Embryonic facial prominence (tissue), 1 donor: ENCODE measurements around the gene ITGA3.
"Not testable (repeated sequence)": the region's sequence is repeated elsewhere in the genome, so short reads cannot be mapped to it uniquely, and the experiment has no call there.

Experiments used
- DNase-seq: peaks from one replicate; pipeline ENCODE4 v3.0.0-alpha.2; 2016; ENCODE audit errors: extremely low spot score

The ITGA3 gene

DNA sequence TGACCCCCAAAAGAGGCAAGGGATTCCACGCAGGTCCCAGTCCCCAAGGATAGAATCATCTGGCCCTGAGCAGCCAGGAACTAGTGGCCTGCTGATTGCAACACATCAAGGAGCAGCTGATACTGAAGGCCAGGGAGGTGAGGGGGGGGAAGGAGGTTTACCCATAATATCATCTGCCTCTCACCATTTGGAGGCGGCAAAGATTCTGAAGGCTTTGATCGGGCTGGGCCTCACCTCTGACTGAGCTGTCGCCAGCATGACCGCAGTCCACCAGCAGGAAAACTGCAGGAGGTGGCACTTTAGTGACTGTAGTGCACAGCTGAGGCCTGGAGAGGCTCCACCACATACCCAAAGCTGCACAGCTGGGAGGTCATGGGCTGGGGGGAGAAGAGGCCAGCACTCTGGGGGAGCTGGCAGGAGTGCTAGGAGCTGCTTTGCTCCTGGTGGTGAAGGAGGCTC lies 20.5 kb upstream of the ITGA3 start:
- no peak for DNase-seq

DNA sequence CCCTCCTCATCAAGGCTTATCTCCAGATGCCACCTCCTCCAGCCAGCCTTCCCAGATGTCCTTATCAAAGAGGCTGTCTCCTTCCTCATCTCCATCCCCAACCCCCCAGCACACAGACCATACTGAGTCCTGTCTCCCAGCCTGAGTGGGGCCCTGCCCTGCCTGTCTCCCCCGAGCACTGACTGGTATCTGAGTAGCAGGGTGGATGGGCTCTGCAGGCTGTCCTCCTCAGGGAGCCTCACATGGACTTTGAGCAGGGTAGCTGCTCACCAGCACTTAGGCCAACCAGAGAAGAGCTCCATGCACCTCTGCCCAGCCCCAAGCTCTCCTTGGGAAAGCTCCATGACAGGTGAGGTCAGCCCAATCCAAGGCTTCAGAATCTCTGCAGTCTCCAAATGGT lies 20.0 kb upstream of the ITGA3 start:
- DNase-seq = no peak

DNA sequence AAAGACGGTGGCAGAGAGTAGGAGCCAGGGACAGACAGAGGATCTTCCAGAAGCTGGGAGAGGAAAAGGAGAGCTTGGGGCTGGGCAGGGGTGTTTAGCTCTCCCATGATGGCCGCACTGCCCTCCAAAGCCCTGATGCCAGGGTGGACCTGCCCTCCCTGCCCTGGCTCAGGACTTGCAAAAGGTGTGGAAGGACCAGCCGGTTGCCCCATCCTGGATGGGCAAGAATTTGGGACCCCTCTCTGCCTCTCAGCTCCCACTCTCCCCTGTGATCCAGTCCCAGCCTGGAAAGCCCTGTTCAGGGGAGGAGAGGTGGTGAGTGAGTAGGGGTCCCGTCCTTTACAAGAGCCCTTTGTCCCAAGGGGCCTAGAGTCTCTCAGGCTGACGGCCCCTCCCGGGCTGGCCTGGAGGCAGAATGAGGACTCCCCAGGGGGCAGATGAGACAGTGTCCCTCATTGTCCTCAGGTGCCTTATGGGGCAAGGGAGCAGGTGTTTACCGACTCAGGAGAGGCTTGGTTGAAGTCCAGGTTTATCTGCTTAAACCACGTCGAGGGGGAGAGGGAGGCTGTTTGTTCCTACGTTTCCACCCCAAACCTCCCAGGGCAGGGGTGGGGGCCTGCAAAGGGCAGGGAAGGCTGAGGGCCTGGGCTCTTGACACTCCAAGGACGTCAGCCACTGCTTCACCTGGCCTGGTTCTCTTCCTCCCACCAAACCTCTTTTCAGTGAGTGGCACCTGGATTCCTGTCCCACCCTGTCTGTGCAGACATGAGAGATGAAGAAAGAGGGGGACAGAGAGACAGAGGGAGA lies 19.3 kb upstream of the ITGA3 start:
- DNase-seq = no peak

DNA sequence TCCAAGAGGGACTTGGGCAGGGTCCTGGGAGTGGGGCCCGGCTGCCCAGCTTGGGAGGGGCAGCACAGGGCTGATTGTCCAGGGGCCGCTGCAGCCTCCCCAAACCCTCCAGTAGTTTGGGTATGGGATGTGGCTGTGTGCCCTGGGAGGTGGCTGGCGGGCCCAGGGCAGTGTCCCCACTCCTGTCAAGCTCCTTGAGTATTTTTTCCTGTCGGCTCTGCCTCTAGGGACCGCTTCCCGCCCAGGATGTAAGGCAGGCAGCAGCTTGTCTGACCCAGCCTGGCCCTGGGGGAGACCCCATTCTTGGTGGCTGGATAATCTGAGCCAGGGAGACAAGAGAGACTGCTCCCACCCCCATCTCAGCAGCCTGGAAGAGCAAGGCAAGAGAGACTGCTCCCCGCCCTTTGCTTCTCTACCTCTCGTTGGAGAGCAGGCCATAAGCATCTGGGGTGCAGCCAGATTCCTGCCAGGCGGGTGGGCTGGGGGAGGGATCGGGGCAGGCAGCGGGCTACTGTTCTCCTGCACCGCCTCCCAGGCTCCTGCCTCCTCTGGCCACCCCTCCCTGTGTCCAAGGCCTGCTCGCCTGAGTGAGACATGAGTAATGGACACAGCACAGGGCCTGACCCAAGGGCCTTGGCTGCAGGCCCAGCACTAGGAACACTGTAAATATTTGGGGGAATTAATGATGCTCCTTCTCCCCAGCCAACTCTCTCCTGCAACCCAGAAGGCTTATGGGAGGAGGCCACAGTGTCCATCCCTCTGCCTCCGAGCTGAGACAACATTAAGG lies 18.4 kb upstream of the ITGA3 start:
- no peak for DNase-seq

DNA sequence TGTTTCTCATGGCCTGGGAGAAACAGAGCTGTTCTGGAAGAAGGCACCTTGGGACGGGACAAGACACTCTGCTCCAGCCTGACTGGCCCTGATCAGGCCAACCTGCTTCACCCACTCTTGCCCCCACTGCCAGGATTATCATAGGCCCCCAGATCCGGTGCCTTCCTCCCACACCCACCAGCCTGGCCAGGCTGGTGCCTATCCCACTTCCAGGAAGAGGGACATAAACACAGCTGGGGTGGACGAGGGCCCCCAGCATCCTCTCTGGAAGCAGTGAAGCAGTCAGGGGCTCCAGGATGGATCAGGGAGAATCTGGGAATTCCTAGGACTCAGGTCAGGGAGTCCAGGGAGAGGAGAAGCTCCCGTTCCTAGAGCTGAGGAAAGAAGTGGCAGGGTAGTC lies 16.9 kb upstream of the ITGA3 start:
- DNase-seq = no peak

DNA sequence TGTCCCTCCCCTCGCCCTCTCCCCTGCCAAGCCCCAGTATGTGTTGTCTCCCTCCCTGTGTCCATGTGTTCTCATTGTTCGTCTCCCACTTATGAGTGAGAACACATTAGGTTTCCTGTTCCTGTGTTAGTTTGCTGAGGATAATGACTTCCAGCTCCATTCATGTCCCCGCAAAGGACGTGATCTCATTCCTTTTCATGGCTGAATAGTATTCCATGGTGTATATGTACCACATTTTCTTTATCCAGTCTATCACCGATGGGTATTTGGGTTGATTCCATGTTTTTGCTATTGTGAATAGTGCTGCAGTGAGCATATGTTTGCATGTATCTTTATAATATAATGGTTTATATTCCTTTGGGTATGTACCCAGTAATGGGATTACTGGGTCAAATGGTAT lies 15.4 kb upstream of the ITGA3 start:
- DNase-seq = not testable (repeated sequence)

DNA sequence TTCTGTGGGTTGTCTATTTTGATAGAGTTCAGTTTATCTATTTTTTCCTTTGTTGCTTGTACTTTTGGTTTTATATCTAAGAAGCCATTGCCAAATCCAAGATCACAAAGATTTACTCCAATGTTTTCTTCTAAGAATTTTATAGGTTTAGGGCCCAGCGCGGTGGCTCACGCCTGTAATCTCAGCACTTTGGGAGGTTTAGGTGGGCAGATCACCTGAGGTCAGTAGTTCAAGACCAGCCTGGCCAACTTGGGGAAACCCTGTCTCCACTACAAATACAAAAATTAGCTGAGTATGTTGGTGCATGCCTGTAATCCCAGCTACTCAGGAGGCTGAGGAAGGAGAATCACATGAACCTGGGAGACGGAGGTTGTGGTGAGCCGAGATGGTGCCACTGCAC lies 13.7 kb upstream of the ITGA3 start:
- DNase-seq = no peak

DNA sequence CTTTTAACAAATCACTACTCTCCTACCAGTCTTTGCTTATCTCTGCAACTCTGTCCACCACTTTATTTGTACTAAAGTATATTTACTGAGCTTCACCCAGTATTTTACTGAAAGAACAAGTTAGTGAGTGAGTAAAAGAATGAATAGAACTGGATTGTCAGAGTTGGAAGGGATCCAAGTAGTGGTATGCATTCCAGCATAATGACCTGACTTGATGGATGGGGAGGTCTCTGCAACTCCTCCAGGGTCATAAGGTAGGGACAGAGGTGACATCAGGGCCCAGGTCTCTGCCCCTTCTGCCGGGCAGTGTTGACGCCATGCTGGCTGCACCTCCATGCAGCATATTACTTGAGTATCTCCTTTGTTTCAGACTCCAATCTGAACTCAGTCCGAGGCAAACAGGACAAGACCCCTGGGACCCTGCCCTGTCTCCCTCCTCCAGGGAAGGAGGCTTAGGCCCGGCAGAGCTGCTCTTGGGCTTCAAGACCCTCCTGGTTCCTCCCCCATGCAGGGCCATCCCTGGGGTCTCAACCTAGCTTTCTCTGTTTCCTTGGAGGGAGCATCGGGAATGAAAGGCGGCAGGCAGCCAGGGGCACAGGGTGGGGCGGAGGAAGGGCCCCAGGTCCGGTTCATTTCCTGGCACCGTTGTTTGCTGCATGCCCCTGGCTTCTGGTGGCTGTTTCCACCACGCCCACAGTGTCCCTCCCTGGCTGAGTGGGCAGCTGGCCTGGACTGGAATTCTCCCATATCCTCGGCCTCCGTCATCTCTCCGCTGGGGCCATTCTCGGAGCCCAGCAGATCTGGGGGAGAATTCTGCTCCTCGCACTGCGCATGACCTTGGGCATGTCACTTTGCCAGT lies 12.4 kb upstream of the ITGA3 start:
- no peak for DNase-seq

DNA sequence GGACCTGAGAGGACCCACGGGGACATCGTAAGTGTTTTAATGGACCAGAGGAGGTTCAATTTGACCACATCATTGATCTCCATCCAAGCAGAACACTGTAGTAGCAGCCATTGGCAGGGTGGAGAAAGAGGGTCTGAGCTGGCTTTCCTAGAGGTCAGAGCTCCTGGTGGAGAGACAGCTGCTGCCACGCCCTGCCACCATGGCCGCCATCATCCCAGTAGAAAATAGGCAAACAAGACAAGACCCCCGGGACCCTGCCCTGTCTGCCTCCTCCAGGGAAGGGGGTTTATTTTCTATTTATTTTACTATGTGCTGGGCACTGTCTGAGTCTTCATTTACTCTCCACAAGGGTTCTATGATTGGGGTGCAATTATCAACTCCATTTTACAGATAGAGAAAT lies 11.4 kb upstream of the ITGA3 start:
- DNase-seq = no peak

DNA sequence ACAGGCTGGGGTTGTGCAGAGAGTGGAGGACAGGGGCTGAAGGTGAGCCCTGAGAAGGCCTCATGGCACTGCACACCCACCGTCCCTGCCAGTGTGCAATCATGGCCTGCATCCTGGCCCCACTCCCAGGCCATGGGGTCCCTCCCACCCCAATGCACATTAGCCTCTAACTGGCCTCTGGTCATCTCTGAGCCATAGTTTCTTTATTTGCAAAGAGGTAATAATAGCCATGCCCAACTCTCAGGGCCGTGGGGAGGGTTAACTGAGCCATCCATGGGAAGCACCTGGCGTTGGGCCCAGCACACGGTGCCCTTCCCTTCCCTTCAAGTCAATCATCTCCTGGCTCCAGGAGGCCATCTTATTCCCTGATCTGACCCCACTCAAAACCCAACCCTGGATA lies 10.8 kb upstream of the ITGA3 start:
- DNase-seq = no peak

DNA sequence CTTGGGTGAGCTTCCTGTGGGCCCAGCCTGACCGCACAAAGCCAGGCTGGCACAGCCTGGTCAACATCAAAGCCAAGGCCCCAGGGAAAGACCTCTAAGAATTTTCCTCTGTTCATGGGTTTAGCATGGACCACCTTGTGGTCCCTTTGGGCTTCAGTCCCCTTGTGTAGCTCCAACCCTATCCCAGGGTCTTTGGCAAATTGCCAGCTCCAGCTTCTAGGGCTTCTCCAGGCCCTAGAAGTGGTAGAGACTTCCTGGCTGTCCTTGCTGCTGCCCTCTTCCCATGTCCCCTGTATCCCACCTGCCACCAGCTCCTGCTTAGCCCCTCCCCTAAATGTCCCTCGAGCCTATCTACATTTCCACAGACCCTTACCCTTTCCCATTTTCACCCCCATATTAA lies 9.7 kb upstream of the ITGA3 start:
- DNase-seq = no peak

DNA sequence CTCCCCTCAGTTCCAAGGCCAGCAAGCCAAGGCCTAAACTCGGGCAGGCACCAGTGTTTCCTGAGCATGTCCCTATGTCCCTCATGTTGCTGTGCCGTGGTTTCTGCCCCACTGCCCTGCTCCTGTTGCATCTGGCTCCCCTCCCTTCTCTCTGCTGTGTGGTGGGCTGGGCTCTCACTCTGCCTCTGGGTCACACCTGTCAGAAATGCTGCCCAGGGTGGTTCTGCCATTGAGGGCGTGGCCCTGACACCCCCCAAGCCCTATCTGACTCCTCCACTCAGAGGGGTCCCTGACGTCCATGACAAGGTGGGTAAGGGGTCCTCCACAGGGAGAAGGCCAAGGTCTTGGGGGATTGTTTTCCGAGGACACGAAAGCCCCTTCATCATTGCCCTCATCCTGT lies 9.2 kb upstream of the ITGA3 start:
- no peak for DNase-seq

DNA sequence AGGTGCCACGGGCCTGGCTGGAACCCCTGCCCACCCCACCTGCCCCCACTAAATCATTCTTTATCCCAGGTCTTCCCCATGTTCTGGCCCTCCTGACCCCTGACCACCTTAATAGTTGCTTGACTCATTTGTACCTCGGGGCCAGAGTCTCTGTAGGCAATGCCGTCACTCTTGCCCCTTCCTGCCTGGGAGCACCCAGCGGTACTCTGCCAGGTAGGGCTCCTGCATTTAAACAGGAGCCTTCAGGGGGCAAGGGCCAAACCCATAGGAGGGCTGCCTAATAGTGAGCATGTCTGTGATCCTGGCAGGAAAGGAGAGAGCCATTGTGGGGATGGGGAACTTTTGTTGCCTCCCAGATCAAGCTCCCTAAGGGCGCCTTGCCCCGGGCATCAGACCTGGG lies 8.8 kb upstream of the ITGA3 start:
- no peak for DNase-seq

DNA sequence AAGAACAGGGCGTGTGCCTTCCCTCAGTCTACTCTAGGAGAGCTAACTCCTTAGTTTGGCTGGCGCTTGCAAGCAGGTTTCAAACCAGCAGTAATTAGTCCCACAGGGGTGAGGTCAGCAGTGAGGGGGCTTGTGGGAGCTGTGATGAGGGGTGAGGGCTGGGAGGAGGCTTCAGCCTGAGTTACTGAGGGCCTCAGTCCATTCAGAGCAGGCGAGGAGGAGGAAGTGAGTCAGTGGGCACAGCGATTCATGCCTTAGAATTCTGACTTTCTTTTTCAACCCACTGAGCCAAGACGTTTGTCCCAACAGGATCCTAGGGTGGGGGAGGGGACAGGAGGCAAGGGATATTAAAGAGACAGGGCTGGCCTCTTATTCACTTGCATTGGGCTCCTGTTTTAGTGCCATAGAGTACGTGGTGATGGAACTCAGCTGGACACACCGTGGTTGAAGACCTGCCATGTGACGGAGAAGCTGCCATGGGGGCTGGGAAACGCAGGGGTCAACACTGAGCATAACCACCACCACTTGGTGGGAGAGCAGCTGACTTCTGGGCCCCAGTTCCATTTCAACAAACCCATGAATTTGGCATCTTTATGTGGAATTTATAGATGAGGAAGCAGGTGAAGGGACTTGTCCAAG lies 8.3 kb upstream of the ITGA3 start:
- no peak for DNase-seq

DNA sequence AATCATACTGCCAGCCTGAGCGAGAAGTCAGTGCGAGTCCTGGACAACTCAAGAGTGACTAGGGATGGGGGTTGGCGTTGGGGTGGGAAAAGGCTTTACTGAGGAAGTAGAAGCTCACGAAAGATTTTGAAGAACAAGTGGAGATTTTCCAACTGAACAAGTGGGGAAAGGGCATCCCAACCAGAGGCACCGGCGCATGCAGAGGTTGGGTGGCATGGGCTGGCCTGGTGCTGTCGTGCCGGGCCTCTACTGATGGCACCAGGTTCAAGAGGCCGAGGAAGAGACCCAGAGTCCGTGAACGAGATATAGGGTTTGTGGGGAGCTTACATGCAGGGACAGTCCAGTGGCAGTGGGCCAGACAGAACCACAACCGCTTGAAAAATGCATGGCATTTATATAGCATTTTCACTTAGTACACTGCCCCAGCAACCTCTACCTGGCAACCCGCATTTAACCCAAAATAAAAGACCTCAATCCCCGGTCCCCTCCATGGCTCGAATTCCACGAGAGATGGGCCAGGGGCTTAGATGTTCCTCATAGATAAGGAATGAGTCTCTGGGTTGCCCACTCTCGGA lies 7.7 kb upstream of the ITGA3 start:
- DNase-seq = no peak

DNA sequence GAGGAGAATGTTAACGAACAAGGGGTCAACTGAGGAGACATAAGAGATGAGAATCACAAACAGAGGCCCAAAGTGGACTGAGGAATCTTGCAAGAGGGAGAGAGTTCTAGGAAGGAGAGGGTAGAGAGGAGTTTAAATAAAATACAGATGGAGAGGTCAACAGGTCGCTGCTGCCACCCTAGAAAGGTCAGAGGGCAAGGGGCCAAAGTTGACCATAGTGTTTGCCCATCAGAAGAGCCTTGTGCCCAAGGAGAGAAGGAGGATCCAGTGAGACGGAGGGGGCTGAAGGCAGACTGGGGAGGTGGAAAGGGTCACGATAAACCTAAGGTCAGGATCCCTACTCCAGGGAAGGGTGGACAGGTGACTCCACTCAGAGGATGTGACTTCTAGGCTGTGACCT lies 6.9 kb upstream of the ITGA3 start:
- no peak for DNase-seq

DNA sequence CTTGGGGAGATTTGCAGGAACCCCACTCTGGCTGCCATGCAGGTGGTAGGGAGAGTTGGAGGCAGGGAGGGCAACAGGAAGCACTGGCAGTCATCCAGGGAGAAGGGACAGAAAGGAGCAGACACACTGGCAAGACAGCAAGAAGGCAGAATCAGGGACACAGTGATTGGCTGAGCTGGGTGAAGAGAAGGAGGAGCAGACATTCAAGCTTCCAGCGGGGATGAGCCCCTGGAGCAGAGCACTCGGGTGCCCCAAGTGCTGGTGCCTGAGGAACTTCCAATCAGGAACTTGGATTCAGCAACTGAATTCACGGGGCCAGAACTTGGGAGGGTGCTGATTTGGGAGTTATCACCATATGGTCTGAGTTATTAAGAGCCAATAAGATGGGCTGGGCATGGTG lies 6.3 kb upstream of the ITGA3 start:
- no peak for DNase-seq

DNA sequence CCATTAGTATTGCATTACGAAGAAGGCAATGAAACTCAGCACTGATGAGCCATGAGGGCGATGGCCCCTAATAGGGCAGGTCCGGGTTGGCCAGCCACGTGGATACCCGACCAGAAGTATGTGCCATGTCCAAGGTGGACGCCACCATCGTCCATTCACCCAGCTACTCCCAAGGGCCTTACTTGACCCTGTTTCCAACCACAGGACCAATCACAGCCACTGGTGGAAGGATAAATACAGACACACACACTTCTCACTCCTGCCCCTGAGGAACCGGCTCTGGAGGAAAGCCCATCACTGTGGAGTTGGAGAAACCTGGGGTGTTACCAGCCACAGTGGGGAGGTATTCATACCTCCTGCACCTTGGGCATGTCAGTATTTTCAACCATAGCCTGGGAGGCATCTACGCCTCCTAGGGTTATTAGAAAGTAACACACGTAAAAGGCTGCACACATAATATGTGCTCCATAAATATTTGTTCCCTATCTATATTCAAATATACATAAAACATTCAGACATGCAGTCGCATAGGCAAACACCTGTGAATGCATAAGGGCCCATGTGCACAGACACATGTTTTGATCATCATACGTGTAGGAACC lies 5.4 kb upstream of the ITGA3 start:
- no peak for DNase-seq

DNA sequence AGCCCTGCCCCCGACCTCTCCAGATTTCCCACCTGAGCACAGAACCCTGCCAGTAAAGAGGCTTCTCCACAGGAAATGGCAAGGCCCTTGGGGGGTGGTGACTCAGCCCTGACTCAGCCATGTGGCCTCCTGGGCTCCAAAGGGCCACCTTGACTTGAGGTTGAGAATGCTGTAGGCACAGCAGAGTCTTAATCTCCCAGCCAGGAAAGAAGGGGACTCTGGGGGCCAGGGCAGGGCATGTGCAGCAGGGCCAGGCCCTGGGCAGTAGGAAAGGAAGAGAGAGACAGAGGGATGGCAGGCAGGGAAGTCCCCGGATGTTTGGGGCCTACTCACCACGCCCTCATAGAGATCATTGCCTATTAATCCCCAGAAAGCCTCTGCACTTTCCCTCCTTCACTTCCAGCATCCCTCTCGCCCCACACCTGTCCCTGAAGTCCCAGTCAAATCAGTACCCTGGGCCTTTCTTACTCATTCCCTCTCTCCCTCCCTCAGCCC lies 4.8 kb upstream of the ITGA3 start:
- no peak for DNase-seq

DNA sequence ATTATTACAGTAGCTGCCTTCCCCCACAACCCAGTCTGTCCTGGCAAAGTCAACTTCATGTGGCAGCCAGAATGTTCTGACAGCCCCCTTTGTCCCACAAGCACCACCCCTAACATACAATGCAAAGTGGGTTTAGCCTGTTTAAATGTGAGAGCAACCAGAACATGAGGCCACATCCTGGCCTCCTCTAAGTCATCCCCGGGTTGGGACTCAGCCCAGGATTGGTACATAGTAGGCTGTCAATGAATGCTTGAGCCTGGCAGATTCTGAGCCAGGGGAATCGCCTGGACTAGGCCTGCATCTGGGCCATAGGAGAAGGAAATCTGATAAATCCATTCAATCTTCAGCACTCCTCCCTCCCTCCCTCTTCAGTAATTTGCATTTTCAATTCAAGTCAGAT lies 4.3 kb upstream of the ITGA3 start:
- no peak for DNase-seq

DNA sequence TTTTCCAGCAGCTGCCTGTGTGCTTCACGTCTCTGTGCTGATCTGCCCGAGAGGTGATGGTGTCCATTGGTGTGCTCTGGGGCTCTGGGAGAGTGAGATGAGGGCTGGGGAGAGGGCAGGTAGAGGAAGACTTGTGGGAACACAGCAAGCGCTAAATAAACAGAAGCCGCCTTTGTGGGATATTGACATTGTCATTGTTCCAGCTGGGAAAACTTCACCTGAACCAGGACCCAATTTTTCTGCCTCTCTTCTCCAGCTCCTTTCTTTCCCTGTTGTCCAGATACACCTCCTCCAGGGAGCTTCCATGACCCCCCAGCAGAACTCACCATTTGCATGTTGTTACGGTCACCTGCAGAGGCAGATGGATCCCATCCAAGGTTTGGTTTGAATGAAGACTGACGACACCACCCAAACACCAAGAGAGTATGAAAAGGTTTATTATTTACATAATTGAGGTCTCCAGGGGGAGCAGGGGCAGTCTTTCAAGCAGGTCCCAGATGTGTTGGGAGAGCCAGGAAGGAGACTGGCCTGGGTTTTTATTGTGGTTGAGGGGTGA lies 3.6 kb upstream of the ITGA3 start:
- DNase-seq = no peak
